CD14-positive monocyte (primary cell): Measurements from ENCODE around the gene ARHGEF11. TPM values are rescaled to one million over a fixed set of nuclear protein-coding genes. Genes with fewer than 3 reads are reported as not detected.

ENCODE experiments used
- DNase-seq, 3 donors: peaks; one replicate each; pipeline ENCODE4 v3.0.0-alpha.2; 2011 to 2022
- H2AFZ ChIP-seq: 2 replicates; pipeline ENCODE4 v1.6.0; 2012; ENCODE audit warnings: mild to moderate bottlenecking, low read depth, low read length, inconsistent platforms; ENCODE audit not compliant: insufficient read depth, poor library complexity, severe bottlenecking
- H3K27ac ChIP-seq, 2 donors: 1 replicate in 1 of 2; 2 replicates in 1 of 2; pipeline ENCODE4 v1.5.1; 2012 to 2013; ENCODE audit warnings: low read length in 2 of 2, control low read depth in 1 of 2, inconsistent platforms in 1 of 2, low read depth in 1 of 2, mild to moderate bottlenecking in 1 of 2
- H3K27me3 ChIP-seq, 2 donors: one replicate each; pipeline versions ENCODE4 v1.6.0 to v1.6.1; 2011 to 2013; ENCODE audit warnings: low read length in 2 of 2; ENCODE audit not compliant: control insufficient read depth in 2 of 2, insufficient read depth in 2 of 2
- H3K36me3 ChIP-seq, 2 donors: replicated peaks in 1 of 2; 1 replicate in 1 of 2; 2 replicates in 1 of 2; pipeline versions ENCODE4 v1.5.1 to v1.6.1; 2012 to 2013; ENCODE audit warnings: low read length in 2 of 2, control low read depth in 1 of 2, inconsistent platforms in 1 of 2, mild to moderate bottlenecking in 1 of 2; ENCODE audit not compliant: insufficient read depth in 2 of 2, control insufficient read depth in 1 of 2
- H3K4me1 ChIP-seq, 2 donors: 1 replicate in 1 of 2; 2 replicates in 1 of 2; pipeline versions ENCODE4 v1.5.1 to v1.6.1; 2012 to 2013; ENCODE audit warnings: low read length in 2 of 2, control low read depth in 1 of 2, inconsistent platforms in 1 of 2, mild to moderate bottlenecking in 1 of 2, moderate library complexity in 1 of 2; ENCODE audit not compliant: insufficient read depth in 2 of 2, control insufficient read depth in 1 of 2
- H3K4me2 ChIP-seq: replicated peaks from 2 replicates; pipeline ENCODE3; 2012; ENCODE audit warnings: low read length, moderate library complexity, mild to moderate bottlenecking; ENCODE audit not compliant: poor library complexity, severe bottlenecking; ENCODE audit errors: extremely low read depth
- H3K4me3 ChIP-seq, 3 experiments: fragments of 200-600 bp in 1 of 3; sonication (generic) in 1 of 3; replicated peaks in 1 of 3; 1 replicate in 2 of 3; 2 replicates in 1 of 3; pipeline ENCODE4 v1.5.1; 2011 to 2013; ENCODE audit warnings: low read length in 3 of 3, mild to moderate bottlenecking in 3 of 3, control low read depth in 2 of 3, low read depth in 2 of 3, inconsistent platforms in 1 of 3, moderate library complexity in 1 of 3
- H3K79me2 ChIP-seq: 2 replicates; pipeline ENCODE4 v1.6.0; 2012; ENCODE audit warnings: mild to moderate bottlenecking, control low read depth, inconsistent platforms, low read length, moderate library complexity; ENCODE audit not compliant: insufficient read depth
- H3K9ac ChIP-seq: 2 replicates; pipeline ENCODE4 v1.6.0; 2017; ENCODE audit warnings: low read length, mild to moderate bottlenecking; ENCODE audit not compliant: insufficient read depth, poor library complexity, severe bottlenecking
- H3K9me3 ChIP-seq, 2 donors: replicated peaks in 1 of 2; 1 replicate in 1 of 2; 2 replicates in 1 of 2; pipeline versions ENCODE4 v1.5.1 to v1.6.1; 2012 to 2013; ENCODE audit warnings: low read length in 2 of 2, control low read depth in 1 of 2; ENCODE audit not compliant: control insufficient read depth in 1 of 2, insufficient read depth in 1 of 2
- H4K20me1 ChIP-seq: 2 replicates; pipeline ENCODE4 v1.6.0; 2012; ENCODE audit warnings: mild to moderate bottlenecking, low read length, control low read depth, moderate library complexity; ENCODE audit not compliant: insufficient read depth
- H3K27ac Mint-ChIP-seq, 7 donors: one replicate each; pipeline ENCODE4 v1.8.0; 2020; ENCODE audit warnings: mild to moderate bottlenecking in 7 of 7, mixed read lengths in 7 of 7, moderate library complexity in 6 of 7, inconsistent platforms in 2 of 7
- H3K27me3 Mint-ChIP-seq, 3 donors: one replicate each; pipeline ENCODE4 v1.8.0; 2021 to 2022; ENCODE audit warnings: low read depth in 3 of 3, mild to moderate bottlenecking in 3 of 3, mixed read lengths in 3 of 3, moderate library complexity in 3 of 3, inconsistent platforms in 1 of 3
- H3K36me3 Mint-ChIP-seq, 2 donors: one replicate each; pipeline ENCODE4 v1.8.0; 2020; ENCODE audit warnings: mixed read lengths in 2 of 2, inconsistent platforms in 1 of 2, mild to moderate bottlenecking in 1 of 2
- H3K4me1 Mint-ChIP-seq: one replicate; pipeline ENCODE4 v1.8.0; 2020; ENCODE audit warnings: mild to moderate bottlenecking, mixed read lengths
- H3K4me3 Mint-ChIP-seq, 2 donors: one replicate each; pipeline ENCODE4 v1.8.0; 2020; ENCODE audit warnings: mild to moderate bottlenecking in 2 of 2, mixed read lengths in 2 of 2, moderate library complexity in 1 of 2
- H3K9me3 Mint-ChIP-seq, 7 donors: one replicate each; pipeline ENCODE4 v1.8.0; 2020 to 2022; ENCODE audit warnings: mixed read lengths in 7 of 7, mild to moderate bottlenecking in 6 of 7, moderate library complexity in 6 of 7, inconsistent platforms in 2 of 7
- CTCF ChIP-seq: fragments of 200-600 bp; IDR thresholded peaks from one replicate; pipeline ENCODE4 v1.8.0; 2022; ENCODE audit warnings: antibody characterized with exemption, mild to moderate bottlenecking
- WGBS: methylation state at CpG from one replicate; pipeline ENCODE4 v1.1.5; 2013; ENCODE audit warnings: missing lambda C conversion rate; ENCODE audit not compliant: insufficient coverage; 5-methylcytosine and 5-hydroxymethylcytosine counted together
- intact Hi-C, 2 donors: fragments of 100-400 bp; cut with micrococcal nuclease; formaldehyde crosslinking; loops; one replicate each; pipeline versions ENCODE4 v1.15.0 to v1.15.1; 2023
- polyA plus RNA-seq, 3 donors: library from polyadenylated mRNA; depleted of rRNA in 1 of 3; unstranded in 2 of 3; stranded (reverse) in 1 of 3; fragments of 300-500 nt in 2 of 3; fragments of >200 nt in 1 of 3; fragmentation: Illumina TruSeq in 2 of 3; gene quantifications; 1 replicate in 2 of 3; 2 replicates in 1 of 3; pipeline ENCODE4 v1.2.3, GENCODE V29; 2012 to 2021

The ARHGEF11 gene
- polyA plus RNA-seq, 3 donors = 17.0 to 78.5 (median 17.7) TPM

DNA sequence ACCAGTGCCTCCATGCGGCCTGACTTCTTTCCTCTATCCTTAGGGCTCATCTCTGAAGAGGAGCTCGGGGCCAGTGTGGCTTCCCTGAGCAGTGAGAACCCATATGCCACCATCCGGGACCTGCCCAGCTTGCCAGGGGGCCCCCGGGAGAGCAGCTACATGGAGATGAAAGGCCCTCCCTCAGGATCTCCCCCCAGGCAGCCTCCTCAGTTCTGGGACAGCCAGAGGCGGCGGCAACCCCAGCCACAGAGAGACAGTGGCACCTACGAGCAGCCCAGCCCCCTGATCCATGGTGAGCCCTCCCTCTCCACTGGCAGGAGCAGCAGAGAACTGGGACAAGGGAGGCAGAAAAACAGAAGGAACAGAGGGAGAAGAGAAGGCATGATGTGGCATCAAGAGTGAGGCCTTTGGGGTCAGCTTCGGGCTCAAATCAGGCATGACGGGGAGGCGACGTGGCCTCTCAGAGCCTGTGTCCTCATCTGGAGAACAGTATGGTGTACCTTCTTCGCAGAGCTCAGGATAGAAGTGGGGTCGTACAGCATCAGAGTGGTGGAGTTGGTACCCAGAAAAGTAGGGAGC is 131.6 kb downstream of the ARHGEF11 start:
- 95% methylated on average over 8 of the region's 13 CpGs for WGBS

More for the DNA sequence above, 131.6 kb downstream of the ARHGEF11 start:
- no peak overlapping the region for H3K27ac ChIP-seq
- H3K27me3 ChIP-seq = peaks cover 0 to 5% of the 10 kb centered on the region in 2 donors
- no peak for TF ChIP-seq CTCF
- H3K27me3 Mint-ChIP-seq = peaks cover 9 to 18% (median 10%) of the 10 kb centered on the region in 3 donors
- no peak overlapping the region for H3K4me3 Mint-ChIP-seq
- H3K36me3 Mint-ChIP-seq = no peaks in the 10 kb centered on the region
- H3K27ac Mint-ChIP-seq = no peak overlapping the region
- H2AFZ ChIP-seq = no peak overlapping the region
- H3K4me3 ChIP-seq = no peak overlapping the region
- H3K9me3 Mint-ChIP-seq = peaks cover 0 to 9% (median 4%) of the 10 kb centered on the region in 7 donors
- no peaks in the 10 kb centered on the region for H3K4me1 ChIP-seq
- intact Hi-C loops = no loop called here
- no peaks in the 10 kb centered on the region for H3K79me2 ChIP-seq
- H3K36me3 ChIP-seq = no peaks in the 10 kb centered on the region
- H3K4me1 Mint-ChIP-seq = peaks cover 5% of the 10 kb centered on the region
- no peak overlapping the region for H3K9ac ChIP-seq
- H3K4me2 ChIP-seq = no peak overlapping the region
- no peaks in the 10 kb centered on the region for H3K9me3 ChIP-seq
- no peak for DNase-seq
- H4K20me1 ChIP-seq = no peaks in the 10 kb centered on the region
